ENCODE data around the gene AURKA. TPM values are rescaled to one million over a fixed set of nuclear protein-coding genes. Genes with fewer than 3 reads are reported as not detected.

AURKA gene
- total RNA-seq, 1 experiment from 2014 or later: 115 TPM

GRCh38 chr20:56430461-56430860 is 38.4 kb upstream of the AURKA start:
- H3K4me1 ChIP-seq (ENCODE audit: control insufficient read depth, insufficient read depth, low read length): no peaks in the 10 kb centered on the region
- no peak for DNase-seq (ENCODE audit: low read depth, low spot score)
- H3K27ac ChIP-seq (ENCODE audit: low read length): no peak overlapping the region
- no peaks in the 10 kb centered on the region for H3K27me3 ChIP-seq (ENCODE audit: control insufficient read depth, insufficient read depth, low read length)
- H3K36me3 ChIP-seq (ENCODE audit: control insufficient read depth, insufficient read depth, low read length): no peaks in the 10 kb centered on the region
- no peak for ATAC-seq
- POLR2A ChIA-PET: no interaction called here
- H3K9me3 ChIP-seq (ENCODE audit: control insufficient read depth, insufficient read depth, low read depth, low read length): no peaks in the 10 kb centered on the region
- TF ChIP-seq CTCF (IDR thresholded peaks at IDR 0.05): no peak
- no peak for TF ChIP-seq POLR2AphosphoS5 (IDR thresholded peaks at IDR 0.05; ENCODE audit: low read depth, low read length)
- no peak for TF ChIP-seq REST (IDR thresholded peaks at IDR 0.05; ENCODE audit: insufficient read depth in 1 of 2, low read depth in 2 of 2, low read length in 1 of 2)
- CTCF ChIA-PET: no interaction called here
- in situ Hi-C loops (cut with HindIII; ENCODE audit: low pct_unique_long_range_greater_than_20kb, low sequenced_read_pairs) (no loop called here), intact Hi-C loops (cut with micrococcal nuclease; ENCODE audit: unreplicated experiment) (no loop called here)
- H3K4me3 ChIP-seq (ENCODE audit: low read depth in 2 of 2, low read length in 2 of 2): no peak overlapping the region
- BruUV-seq (replicated peaks): no TSS peak

GRCh38 chr20:56429941-56430340 is 37.9 kb upstream of the AURKA start:
- intact Hi-C loops (cut with micrococcal nuclease; ENCODE audit: unreplicated experiment) (no loop called here), in situ Hi-C loops (cut with HindIII; ENCODE audit: low pct_unique_long_range_greater_than_20kb, low sequenced_read_pairs) (no loop called here)
- POLR2A ChIA-PET: no interaction called here
- CTCF ChIA-PET: no interaction called here
- Histone ChIP-seq H3K9me3 (ENCODE audit: control insufficient read depth, insufficient read depth, low read depth, low read length) (no peaks in the 10 kb centered on the region), H3K27ac (ENCODE audit: low read length) (no peak overlapping the region), H3K36me3 (ENCODE audit: control insufficient read depth, insufficient read depth, low read length) (no peaks in the 10 kb centered on the region), H3K27me3 (ENCODE audit: control insufficient read depth, insufficient read depth, low read length) (no peaks in the 10 kb centered on the region), H3K4me3 (ENCODE audit: low read depth in 2 of 2, low read length in 2 of 2) (no peak overlapping the region), H3K4me1 (ENCODE audit: control insufficient read depth, insufficient read depth, low read length) (no peaks in the 10 kb centered on the region)
- DNase-seq (ENCODE audit: low read depth, low spot score) (no peak), ATAC-seq (no peak)
- no peak for TF ChIP-seq TCF7L2 (IDR thresholded peaks at IDR 0.05; ENCODE audit: low read depth, low read length)
- no peak for TF ChIP-seq POLR2AphosphoS5 (IDR thresholded peaks at IDR 0.05; ENCODE audit: low read depth, low read length)
- TF ChIP-seq SIN3A (IDR thresholded peaks at IDR 0.05; ENCODE audit: borderline replicate concordance, insufficient read depth, low read depth, low read length): no peak
- TF ChIP-seq REST (IDR thresholded peaks at IDR 0.05; ENCODE audit: insufficient read depth in 1 of 2, low read depth in 2 of 2, low read length in 1 of 2): no peak
- TF ChIP-seq CTCF (IDR thresholded peaks at IDR 0.05): no peak
- BruUV-seq (replicated peaks): no TSS peak

Data from Panc1 (cell line).